Neural cell (in vitro differentiated cells): Measurements from ENCODE around the gene CCL26. TPM values are rescaled to one million over a fixed set of nuclear protein-coding genes. Genes with fewer than 3 reads are reported as not detected.

ENCODE experiments used
- H2AFZ ChIP-seq: fragments of 200-600, 300-800 bp; sonication (generic), shearing (Covaris generic); 2 replicates; pipeline ENCODE4 v1.6.0; 2014; ENCODE audit warnings: low read depth, mild to moderate bottlenecking, antibody characterized with exemption, low read length, moderate library complexity
- H3F3A ChIP-seq: fragments of 200-600 bp; shearing (Covaris generic); 2 replicates; pipeline ENCODE4 v1.6.1; 2016; ENCODE audit warnings: mild to moderate bottlenecking, moderate library complexity, mixed read lengths, antibody characterized with exemption, low read length; ENCODE audit not compliant: insufficient read depth, poor library complexity, severe bottlenecking
- H3K27ac ChIP-seq: fragments of 200-600, 300-800 bp; sonication (generic), shearing (Covaris generic); 2 replicates; pipeline ENCODE4 v1.5.1; 2014; ENCODE audit warnings: mild to moderate bottlenecking, low read length, moderate library complexity
- H3K27me3 ChIP-seq: fragments of 300-800, 200-600 bp; sonication (generic), shearing (Covaris generic); 2 replicates; pipeline ENCODE4 v1.6.0; 2014; ENCODE audit warnings: mild to moderate bottlenecking, low read depth, low read length, moderate library complexity; ENCODE audit not compliant: insufficient read depth
- H3K36me3 ChIP-seq: fragments of 300-800, 200-600 bp; sonication (generic), shearing (Covaris generic); 2 replicates; pipeline ENCODE4 v1.5.1; 2014; ENCODE audit warnings: mild to moderate bottlenecking, antibody characterized with exemption, low read length, moderate library complexity; ENCODE audit not compliant: insufficient read depth
- H3K4me2 ChIP-seq: fragments of 300-800, 200-600 bp; sonication (generic), shearing (Covaris generic); 2 replicates; pipeline ENCODE4 v1.6.0; 2014; ENCODE audit warnings: mild to moderate bottlenecking, low read length
- H3K4me3 ChIP-seq: fragments of 300-800, 200-600 bp; sonication (generic), shearing (Covaris generic); 2 replicates; pipeline ENCODE4 v1.5.1; 2014; ENCODE audit warnings: mild to moderate bottlenecking, low read length, moderate library complexity
- H3K79me2 ChIP-seq: fragments of 200-600 bp; shearing (Covaris generic); replicated peaks from 2 replicates; pipeline ENCODE4 v1.6.0; 2014; ENCODE audit warnings: mild to moderate bottlenecking, low read length, moderate library complexity; ENCODE audit not compliant: insufficient read depth
- H3K9ac ChIP-seq: fragments of 300-800, 200-600 bp; sonication (generic), shearing (Covaris generic); 2 replicates; pipeline ENCODE4 v1.6.1; 2016; ENCODE audit warnings: mild to moderate bottlenecking, low read length, mixed read lengths
- H3K9me2 ChIP-seq: fragments of 200-600 bp; shearing (Covaris generic); 2 replicates; pipeline ENCODE4 v1.6.1; 2016; ENCODE audit warnings: mild to moderate bottlenecking, low read length, mixed read lengths; ENCODE audit not compliant: insufficient read depth
- H3K9me3 ChIP-seq: fragments of 200-600, 300-800 bp; sonication (generic), shearing (Covaris generic); 2 replicates; pipeline ENCODE4 v1.6.1; 2016; ENCODE audit warnings: mild to moderate bottlenecking, mixed run types, low read length, moderate library complexity, mixed read lengths
- H4K20me1 ChIP-seq: fragments of 200-600 bp; shearing (Covaris generic); 2 replicates; pipeline ENCODE4 v1.6.1; 2016; ENCODE audit warnings: mild to moderate bottlenecking, mixed run types; ENCODE audit not compliant: insufficient read depth
- CTCF ChIP-seq: fragments of 450-650 bp; IDR thresholded peaks from 2 replicates; pipeline ENCODE4 v1.5.1; 2014; ENCODE audit warnings: antibody characterized with exemption, mild to moderate bottlenecking, moderate library complexity; ENCODE audit not compliant: poor library complexity, severe bottlenecking
- EP300 ChIP-seq: fragments of 450-650 bp; conservative IDR thresholded peaks from 2 replicates; pipeline ENCODE4 v1.6.1; 2014; ENCODE audit warnings: antibody characterized with exemption, mild to moderate bottlenecking, moderate library complexity; ENCODE audit not compliant: poor library complexity, severe bottlenecking
- EZH2 ChIP-seq: fragments of 200-600, 300-800 bp; shearing (Covaris generic), sonication (generic); IDR thresholded peaks from 2 replicates; pipeline ENCODE4 v1.6.1; 2014; ENCODE audit warnings: antibody characterized with exemption, low read length, borderline replicate concordance, mild to moderate bottlenecking; ENCODE audit not compliant: insufficient read depth, poor library complexity, severe bottlenecking
- MXI1 ChIP-seq: fragments of 450-650 bp; conservative IDR thresholded peaks from 2 replicates; pipeline ENCODE4 v1.6.1; 2014; ENCODE audit warnings: antibody characterized with exemption, mild to moderate bottlenecking; ENCODE audit not compliant: poor library complexity, severe bottlenecking
- POLR2AphosphoS5 ChIP-seq: IDR thresholded peaks from 2 replicates; pipeline ENCODE4 v1.6.1; 2012
- RAD21 ChIP-seq: fragments of 450-650 bp; conservative IDR thresholded peaks from 2 replicates; pipeline ENCODE4 v1.6.1; 2014; ENCODE audit warnings: antibody characterized with exemption, mild to moderate bottlenecking, moderate library complexity
- REST ChIP-seq: IDR thresholded peaks from 2 replicates; pipeline ENCODE4 v1.6.1; 2012; ENCODE audit warnings: borderline replicate concordance
- SMC3 ChIP-seq: fragments of 450-650 bp; conservative IDR thresholded peaks from 2 replicates; pipeline ENCODE4 v1.6.1; 2014; ENCODE audit warnings: antibody characterized with exemption, mild to moderate bottlenecking, moderate library complexity; ENCODE audit not compliant: poor library complexity
- TAF1 ChIP-seq: IDR thresholded peaks from 2 replicates; pipeline ENCODE4 v1.6.1; 2012; ENCODE audit warnings: low read depth
- polyA plus RNA-seq: library from polyadenylated mRNA; depleted of rRNA; stranded (reverse); fragments of >200 nt; gene quantifications from 2 replicates; pipeline ENCODE4 v1.2.3, GENCODE V29; 2014

CCL26 gene
- polyA plus RNA-seq, 1 donor from 2014 or later = not detected

GRCh38 chr7:75806560-75807307 lies 34.7 kb upstream of the CCL26 start:
- Histone ChIP-seq H3K4me3 (no peak overlapping the region), H3K9ac (no peak overlapping the region), H3K9me3 (no peaks in the 10 kb centered on the region), H3K79me2 (no peaks in the 10 kb centered on the region), H3K36me3 (no peaks in the 10 kb centered on the region), H2AFZ (no peak overlapping the region), H4K20me1 (no peaks in the 10 kb centered on the region), H3K4me2 (no peak overlapping the region), H3K27me3 (no peaks in the 10 kb centered on the region), H3K27ac (no peak overlapping the region), H3F3A (no peaks in the 10 kb centered on the region), H3K9me2 (no peaks in the 10 kb centered on the region)
- TF ChIP-seq EP300 (no peak), TAF1 (no peak), RAD21 (no peak), SMC3 (no peak), CTCF (no peak), POLR2AphosphoS5 (no peak), REST (no peak), EZH2 (no peak), MXI1 (no peak)

- H3K9ac ChIP-seq = no peak overlapping the region
- no peaks in the 10 kb centered on the region for H3F3A ChIP-seq
- TF ChIP-seq TAF1 (no peak), RAD21 (no peak), REST (no peak), POLR2AphosphoS5 (no peak), CTCF (no peak), EP300 (no peak), SMC3 (no peak), EZH2 (no peak), MXI1 (no peak)
- H3K9me2 ChIP-seq = no peaks in the 10 kb centered on the region
- no peaks in the 10 kb centered on the region for H3K27me3 ChIP-seq
- H3K9me3 ChIP-seq = no peaks in the 10 kb centered on the region
- H3K27ac ChIP-seq = no peak overlapping the region
- H4K20me1 ChIP-seq = no peaks in the 10 kb centered on the region
- no peak overlapping the region for H2AFZ ChIP-seq
- H3K4me2 ChIP-seq = no peak overlapping the region
- H3K79me2 ChIP-seq = no peaks in the 10 kb centered on the region
- no peaks in the 10 kb centered on the region for H3K36me3 ChIP-seq
- no peak overlapping the region for H3K4me3 ChIP-seq
Measured at GRCh38 chr7:75804705-75805104, 32.7 kb upstream of the CCL26 start.
